GM12892 (cell line): ENCODE results near the gene RNF181.
A peak's percentile ranks its signal among the peaks of the same experiment; 100 is the strongest.
"Not testable (repeated sequence)": the region's sequence is repeated elsewhere in the genome, so short reads cannot be mapped to it uniquely, and the experiment has no call there.

Source experiments
- DNase-seq: peaks from one replicate; pipeline ENCODE4 v3.0.0; 2011; ENCODE audit not compliant: insufficient read length
- FAIRE-seq: peaks from 2 replicates; lab custom pipeline; 2011; peaks lifted over from hg19 to GRCh38; lab: Jason Lieb, UNC
- POLR2A ChIP-seq: IDR thresholded peaks from 2 replicates; pipeline ENCODE4 v1.6.1; 2011; ENCODE audit warnings: low read depth, low read length, control low read depth
- POLR2AphosphoS5 ChIP-seq: IDR thresholded peaks from 2 replicates; pipeline ENCODE4 v1.6.1; 2011; ENCODE audit warnings: low read depth, low read length, control low read depth
- TAF1 ChIP-seq: IDR thresholded peaks from 2 replicates; pipeline ENCODE4 v1.6.1; 2011; ENCODE audit warnings: low read depth, mild to moderate bottlenecking, control low read depth, low read length, borderline replicate concordance

The RNF181 gene

DNA sequence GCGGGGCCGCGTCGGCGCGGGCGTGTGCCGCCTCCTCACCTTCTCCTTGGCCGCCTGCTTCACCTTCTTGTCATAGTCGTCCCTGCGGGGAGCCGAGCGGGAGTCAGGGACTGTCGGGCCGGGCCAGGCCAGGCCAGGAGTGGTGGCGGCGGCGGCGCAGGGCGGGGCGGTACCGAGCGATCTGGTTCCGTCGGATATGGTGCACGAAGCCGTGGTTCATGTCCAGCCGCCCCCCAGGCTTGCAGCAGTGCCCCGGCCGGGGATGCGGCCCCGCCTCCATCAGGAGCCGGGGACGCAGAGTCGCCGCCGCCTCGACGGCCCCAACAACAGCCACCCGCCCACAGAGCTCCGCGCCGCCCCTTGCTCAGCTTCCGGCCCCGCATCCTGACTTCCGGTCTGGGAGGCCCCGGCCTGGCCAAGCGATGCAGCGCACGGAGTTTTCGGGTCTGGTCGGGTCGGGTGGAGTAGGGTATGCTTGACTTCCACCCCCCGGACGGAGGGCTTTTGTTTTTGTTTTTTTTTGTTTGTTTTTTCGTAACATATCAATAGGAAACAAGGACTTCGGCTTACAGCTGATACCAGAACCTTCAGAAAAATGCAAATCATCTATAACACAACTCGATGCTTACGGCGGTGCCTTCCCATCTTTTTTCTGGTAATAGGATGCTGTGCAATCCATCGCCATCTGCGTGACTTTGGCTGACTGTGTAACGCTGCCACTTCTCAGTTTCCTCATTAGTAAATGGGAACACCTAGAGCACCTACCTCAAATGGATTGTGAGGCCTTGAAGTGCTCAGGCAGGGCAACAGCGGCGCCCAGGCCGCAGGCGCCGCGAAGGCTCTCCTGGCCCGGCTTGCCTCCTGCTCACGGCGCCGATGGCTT lies 16.4 kb downstream of the RNF181 start, which contains the start of gene C2orf68:
Gene C2orf68 (minus strand): TSS at position 362 of the 883 bp plus-strand sequence. CDS start 82 bp downstream, at position 280.
- peak; percentile 96 for DNase-seq
- FAIRE-seq = peak; percentile 78
- TF ChIP-seq POLR2A (peak; percentile 84), TAF1 (0 out of 2 replicates have a peak, but pooled peaks have one; percentile 52), POLR2AphosphoS5 (peak; percentile 82)

- no peak for TF ChIP-seq TAF1
- TF ChIP-seq POLR2AphosphoS5 = no peak
- no peak for TF ChIP-seq POLR2A
- DNase-seq (no peak), FAIRE-seq (no peak)
Measured at GRCh38 chr2:85613717-85614515, 18.4 kb downstream of the RNF181 start.

DNA sequence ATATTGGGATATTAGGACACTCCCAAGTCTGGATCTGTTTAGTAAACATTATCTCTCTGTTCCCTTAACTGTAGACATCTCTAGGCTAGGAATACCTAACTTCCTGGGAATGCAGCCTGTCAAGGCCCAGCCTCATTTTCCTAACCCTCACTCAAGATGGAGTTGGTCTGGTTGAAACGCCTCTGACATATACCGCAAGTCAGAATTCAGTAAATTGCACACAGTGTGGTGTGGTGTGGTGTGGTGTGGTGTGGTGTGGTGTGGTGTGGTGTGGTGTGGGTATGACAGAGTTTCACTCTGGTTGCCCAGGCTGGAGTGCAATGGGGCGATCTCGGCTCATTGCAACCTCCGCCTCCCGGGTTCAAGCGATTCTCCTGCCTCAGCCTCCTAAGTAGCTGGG lies 19.2 kb downstream of the RNF181 start:
- not testable (repeated sequence) for DNase-seq, FAIRE-seq

DNA sequence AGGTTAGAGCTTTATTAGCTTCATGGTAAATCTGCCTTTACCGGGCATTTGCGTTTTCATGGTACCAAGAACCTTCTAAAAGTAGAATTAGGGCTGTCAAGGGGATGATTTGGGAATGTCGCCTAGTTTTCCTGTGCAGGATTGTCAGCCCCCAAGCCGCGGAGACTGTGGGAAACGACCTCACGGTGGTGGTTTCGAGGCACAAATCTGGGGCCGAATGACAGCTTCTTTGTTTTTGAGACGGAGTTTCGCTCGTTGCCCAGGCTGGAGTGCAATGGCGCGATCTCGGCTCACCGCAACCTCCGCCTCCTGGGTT lies 19.8 kb downstream of the RNF181 start:
- no peak for DNase-seq
- no peak for FAIRE-seq
- no peak for TF ChIP-seq TAF1

DNA sequence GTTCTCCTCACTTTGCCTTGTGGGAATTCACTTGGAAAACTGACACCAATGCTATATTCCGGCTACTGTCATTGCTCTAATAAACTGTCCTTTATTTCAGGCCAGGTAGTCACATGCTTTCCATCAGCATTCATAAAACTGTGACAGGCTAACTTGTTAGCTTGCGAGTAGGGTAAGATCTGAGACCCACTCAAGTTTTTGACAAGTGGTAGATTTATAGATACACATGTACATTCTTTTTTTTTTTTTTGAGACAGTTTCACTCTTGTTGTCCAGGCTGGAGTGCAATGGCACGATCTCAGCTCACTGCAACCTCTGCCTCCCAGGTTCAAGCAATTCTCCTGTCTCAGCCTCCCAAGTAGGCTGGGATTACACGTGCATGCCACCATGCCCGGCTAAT lies 22.2 kb downstream of the RNF181 start:
- DNase-seq, FAIRE-seq: not testable (repeated sequence)

GRCh38 chr2:85619617-85620016 lies 24.1 kb downstream of the RNF181 start:
- no peak for FAIRE-seq
- DNase-seq = no peak

GRCh38 chr2:85621338-85621737 lies 25.8 kb downstream of the RNF181 start:
- DNase-seq = no peak
- no peak for TF ChIP-seq POLR2AphosphoS5
- no peak for TF ChIP-seq POLR2A
- TF ChIP-seq TAF1 = no peak
- no peak for FAIRE-seq

More at GRCh38 chr2:85619617-85620016, 24.1 kb downstream of the RNF181 start:
- TF ChIP-seq POLR2A (no peak), TAF1 (no peak), POLR2AphosphoS5 (no peak)

- no peak for DNase-seq
- TF ChIP-seq POLR2A = no peak
- TF ChIP-seq TAF1 = no peak
- no peak for TF ChIP-seq POLR2AphosphoS5
- FAIRE-seq = no peak
Measured at GRCh38 chr2:85623991-85624390, 28.4 kb downstream of the RNF181 start.

- DNase-seq = no peak
- no peak for TF ChIP-seq TAF1
- no peak for TF ChIP-seq POLR2A
- no peak for TF ChIP-seq POLR2AphosphoS5
- no peak for FAIRE-seq
Measured at GRCh38 chr2:85628658-85629057, 33.1 kb downstream of the RNF181 start.

DNA sequence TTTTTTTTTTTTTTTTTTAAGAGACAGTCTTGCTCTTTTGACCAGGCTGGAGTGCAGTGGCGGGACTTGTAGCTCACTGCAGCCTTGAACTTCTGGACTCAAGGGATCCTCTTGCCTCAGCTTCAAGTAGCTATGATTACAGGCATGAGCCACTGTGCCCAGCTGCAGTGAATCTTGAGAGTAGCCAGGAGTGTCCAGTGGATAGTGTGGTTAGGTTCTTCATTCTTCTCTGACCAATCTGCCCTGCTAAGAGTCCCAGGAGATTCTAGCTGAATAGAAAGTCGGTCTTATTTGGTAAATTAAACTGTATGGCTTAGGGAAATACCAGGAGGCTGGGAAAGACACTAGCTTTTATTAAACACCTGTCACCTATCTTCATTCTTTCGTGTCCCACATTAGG lies 35.8 kb downstream of the RNF181 start:
- TF ChIP-seq POLR2A (no peak), TAF1 (no peak), POLR2AphosphoS5 (no peak)
- FAIRE-seq (no peak), DNase-seq (no peak)

- FAIRE-seq (no peak), DNase-seq (no peak)
- TF ChIP-seq POLR2A = no peak
Measured at GRCh38 chr2:85635011-85635410, 39.5 kb downstream of the RNF181 start.

DNA sequence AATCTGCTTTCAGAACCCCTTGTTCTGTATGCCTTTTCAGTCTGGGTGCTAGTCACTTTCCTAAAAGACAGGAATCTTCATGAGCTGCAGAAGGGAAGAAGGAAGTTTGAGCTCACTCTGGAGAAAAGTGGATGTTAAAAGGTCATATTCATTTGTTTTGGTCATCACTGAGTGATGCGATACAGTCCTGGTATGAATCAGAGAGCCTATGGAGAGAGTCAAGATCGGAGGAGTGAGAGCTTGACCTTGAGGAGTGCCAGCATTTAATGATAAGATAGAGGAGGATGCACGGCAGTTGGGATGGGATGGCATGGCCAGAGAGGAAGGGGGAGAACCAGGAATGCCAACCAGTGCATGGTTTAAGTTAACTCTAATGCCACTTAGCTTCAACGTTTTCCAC lies 40.1 kb downstream of the RNF181 start:
- DNase-seq (no peak), FAIRE-seq (no peak)
- TF ChIP-seq POLR2AphosphoS5 (no peak), POLR2A (no peak), TAF1 (no peak)

- DNase-seq (no peak), FAIRE-seq (no peak)
- TF ChIP-seq POLR2AphosphoS5 (no peak), TAF1 (no peak), POLR2A (no peak)
Measured at GRCh38 chr2:85642725-85643124, 47.2 kb downstream of the RNF181 start.
